Activated CD8-positive, alpha-beta memory T cell treated with anti-CD3 and anti-CD28 coated beads for 24 hours (primary cell): ENCODE measurements around the gene ABHD17B.
"Not testable (repeated sequence)": the region's sequence is repeated elsewhere in the genome, so short reads cannot be mapped to it uniquely, and the experiment has no call there.

ENCODE experiments used
- DNase-seq: peaks from one replicate; pipeline ENCODE4 v3.0.0-alpha.2; 2020

Gene ABHD17B

DNA sequence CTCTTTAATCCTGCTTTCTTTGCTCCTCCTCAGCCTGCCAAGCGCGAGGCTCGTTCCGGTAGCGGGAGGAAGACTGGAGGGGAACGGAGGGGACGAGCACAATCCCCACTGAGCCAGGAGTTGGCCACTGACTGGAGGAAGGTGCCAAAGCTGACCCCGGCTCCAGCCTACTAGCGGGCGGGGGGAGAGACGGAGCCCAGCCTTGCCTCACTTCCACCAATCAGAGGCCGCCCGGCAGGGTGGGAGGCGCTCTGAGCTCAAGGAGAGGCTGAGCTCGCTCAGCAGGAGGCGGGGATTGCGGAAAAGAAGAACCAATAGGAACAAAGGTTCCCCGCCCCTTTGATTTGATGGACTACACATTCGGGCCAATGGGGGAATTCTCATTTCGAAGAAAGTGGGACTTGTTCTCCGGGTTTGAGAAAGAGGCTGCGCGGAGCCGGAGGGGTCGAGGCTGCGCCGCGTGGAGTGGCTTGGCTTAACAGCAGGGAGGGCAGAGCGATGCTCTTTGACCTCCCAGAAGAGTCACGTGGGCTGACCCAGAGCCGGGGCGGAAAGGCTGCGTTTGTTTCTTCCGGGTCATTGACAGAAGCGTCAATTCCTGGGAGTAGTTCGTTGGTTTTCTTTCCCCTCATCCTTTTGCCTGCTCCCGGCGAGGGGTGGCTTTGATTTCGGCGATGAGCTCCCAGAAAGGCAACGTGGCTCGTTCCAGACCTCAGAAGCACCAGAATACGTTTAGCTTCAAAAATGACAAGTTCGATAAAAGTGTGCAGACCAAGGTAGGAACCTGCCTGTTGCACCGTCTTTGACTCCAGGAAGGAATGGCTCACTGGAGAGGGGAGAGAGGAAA lies at the start of gene ABHD17B, which contains the start of gene C9orf85:
Gene ABHD17B (minus strand): TSS at position 133 of the 847 bp plus-strand sequence. CDS start 36,113 bp downstream, outside the sequence.
Gene C9orf85 (plus strand): TSS at position 579 of the 847 bp plus-strand sequence. CDS start 96 bp downstream, at position 675.
- DNase-seq = peak; percentile 95

DNA sequence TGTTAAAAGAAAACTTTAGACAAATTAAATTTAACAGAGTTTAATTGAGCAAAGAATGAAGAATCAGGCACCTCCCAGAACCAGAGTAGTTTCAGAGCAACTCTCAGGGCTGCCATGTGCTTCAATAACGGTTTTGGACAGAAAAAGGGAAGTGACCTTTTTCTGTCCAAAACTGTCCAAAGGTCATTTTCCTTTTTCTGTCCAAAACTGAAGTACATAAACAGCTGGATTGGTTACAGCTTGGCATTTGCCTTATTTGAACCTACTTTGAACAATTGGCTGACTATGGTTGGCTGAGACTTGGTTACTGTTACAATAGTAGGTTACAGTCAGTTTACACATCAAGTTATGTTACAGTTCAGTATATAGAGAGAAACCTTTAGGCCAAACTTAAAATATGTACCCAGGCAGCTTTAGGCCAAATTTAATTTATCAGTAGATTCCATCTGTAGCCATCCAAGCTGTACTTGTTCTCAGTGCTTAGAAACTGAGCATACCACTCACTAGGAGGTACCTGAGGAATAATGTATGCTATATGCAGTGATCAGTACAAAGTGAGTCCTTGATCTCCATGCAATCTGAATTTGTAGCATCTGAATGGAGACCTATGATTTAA lies 44.4 kb upstream of the ABHD17B start:
- no peak for DNase-seq

DNA sequence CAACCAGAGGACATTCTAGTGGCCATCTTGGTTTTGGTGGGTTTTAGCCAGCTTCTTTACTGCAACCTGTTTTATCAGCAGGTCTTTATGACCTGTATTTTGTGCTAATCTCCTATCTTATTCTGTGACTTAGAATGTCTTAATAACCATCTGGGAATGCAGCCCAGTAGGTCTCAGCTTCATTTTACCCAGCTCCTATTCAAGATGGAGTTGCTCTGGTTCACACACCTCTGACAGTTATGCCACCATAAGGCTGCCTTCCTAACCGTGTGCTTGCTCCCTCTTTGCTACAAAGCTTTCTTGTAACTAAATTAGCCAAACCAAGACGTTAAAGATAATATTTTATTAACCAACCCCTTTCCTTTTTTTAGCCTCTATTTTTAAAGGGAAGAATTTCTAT lies 43.7 kb upstream of the ABHD17B start:
- DNase-seq = not testable (repeated sequence)

DNA sequence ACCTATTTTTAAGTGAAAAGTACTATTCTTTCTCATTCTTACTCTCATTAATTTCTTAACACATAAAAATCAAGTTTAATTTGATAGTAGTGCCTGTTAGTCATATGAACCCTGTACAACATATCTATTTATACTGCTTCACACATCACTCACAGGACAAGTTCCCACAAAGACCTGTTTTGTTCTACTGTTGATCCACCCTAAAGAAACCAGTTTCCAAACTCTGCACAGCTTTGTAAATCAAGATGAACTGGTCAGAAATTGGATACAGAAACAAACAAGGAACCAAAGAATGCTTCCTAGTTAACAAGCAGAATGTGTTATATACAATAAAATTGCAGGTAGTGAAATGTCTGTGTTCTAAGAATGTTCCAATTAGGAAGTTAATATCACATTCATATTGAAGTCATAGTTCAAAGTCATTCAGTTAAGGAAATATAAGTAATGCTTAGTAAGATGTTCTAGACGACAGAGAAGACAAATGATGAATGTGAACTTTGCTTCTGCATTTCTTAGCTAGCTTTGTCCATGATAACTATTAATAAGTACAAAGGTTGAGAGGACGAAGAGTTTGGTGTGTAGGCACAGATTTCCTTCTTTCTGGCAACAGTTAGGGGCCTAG lies 33.9 kb upstream of the ABHD17B start:
- no peak for DNase-seq

DNA sequence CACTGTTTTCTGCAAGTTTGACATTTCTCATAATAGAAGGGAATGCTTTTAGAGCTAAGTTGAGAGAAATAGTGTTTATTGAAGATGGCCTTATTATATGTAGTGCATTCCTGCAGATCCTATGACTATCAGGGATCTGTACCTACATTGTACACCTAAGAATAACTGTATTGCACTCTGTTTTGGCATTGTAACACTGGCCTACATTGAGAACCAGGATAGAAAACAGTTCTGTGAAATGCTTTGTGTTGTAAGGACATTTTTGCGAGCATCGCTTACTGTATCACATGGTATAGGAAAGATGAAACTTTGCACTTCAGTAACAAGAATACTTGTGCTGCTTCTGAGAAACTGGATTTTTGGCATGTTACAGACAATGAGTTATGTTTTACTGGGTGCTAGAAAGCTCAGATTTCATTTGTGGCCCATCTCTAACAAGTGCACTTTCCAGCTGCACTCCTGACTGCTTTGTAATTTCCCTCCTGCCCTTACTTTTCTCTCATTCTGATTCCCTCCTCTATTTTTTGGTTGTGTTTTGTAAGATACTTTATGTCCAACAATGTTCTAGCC lies 31.1 kb upstream of the ABHD17B start:
- no peak for DNase-seq

DNA sequence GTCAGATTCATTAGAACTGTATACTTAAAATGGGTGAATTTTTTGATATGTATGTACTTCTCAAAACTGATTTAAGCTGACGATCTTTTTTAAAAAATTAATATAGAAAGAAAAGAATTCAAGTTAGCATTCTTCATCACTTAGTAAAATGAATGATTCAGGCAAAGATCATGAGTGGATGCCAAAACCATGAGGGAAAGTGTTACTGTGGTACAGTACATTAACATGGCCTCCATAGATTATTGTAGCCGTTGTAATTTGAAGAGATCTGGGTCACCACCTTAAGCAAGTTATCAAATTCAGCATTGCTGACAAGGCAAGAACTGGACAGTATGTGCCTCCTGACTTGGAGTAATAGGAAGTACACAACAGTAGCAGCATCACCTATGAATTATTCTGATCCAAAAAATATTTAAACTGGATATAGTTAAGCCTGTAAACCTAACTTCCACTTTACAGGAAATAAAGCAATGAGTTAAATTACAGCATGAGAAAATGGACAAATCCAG lies 30.1 kb upstream of the ABHD17B start:
- DNase-seq = no peak

DNA sequence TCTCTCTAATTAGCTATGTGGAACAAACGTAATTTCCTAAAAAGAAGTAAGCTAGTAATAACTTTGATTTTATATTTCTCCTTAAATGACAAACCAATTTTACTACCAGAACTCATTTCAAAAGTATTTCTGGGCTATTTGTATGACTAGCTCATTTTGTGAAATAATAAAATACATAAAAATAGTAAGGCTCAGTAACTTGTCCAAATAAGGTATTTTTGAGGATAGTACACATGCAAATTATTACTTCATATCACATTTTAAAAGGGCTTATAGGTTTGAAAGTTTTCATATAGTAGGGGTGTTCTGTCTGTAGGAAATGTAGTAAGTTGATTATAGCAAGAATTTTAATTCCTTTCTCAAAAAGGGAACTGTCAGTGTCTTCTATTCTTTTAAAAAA lies 26.9 kb upstream of the ABHD17B start:
- DNase-seq = no peak

DNA sequence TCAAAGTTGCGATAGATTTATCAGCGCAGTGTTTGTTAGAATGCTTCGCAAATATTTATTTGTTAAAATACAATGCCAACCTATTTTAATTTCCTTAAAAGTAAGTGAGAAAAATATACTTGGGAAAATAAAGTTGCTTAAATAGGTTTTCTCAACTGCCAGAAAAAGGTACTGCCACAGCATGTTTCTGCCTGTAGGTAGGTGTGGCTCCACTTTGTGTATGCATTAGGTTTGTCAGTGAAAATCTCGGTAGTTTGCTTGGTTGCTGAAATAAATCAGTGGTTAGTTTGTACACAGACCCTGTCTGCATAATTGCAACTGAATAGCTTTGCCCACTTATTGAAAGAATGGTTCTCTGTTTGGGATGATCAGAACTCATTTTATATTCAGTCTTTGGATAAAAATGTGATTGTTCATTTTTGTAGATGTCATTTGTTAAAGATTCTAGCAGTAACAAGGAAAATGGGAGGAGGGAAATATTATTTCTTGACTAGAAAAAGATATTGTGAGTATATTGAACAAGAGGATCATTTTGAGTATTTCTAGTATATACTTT lies 26.2 kb upstream of the ABHD17B start:
- no peak for DNase-seq

DNA sequence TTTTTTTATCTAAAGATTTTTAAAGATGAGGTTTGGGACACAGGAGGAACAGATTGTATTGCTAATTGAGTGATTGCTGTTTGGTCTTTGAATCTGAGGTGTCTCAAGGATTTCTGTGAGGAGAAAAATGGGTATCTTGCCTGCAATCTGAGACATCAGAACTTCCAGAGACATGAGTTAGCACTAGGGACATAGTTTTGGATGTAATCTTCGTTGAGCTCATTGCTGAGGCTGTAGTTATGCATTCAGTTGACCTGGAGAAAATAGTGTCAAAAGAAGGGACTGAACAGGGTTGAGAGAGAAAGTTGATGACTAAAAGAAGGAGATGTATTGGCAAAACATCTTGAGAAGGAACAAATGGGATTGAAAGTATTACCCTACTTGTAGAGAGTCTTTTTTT lies 25.1 kb upstream of the ABHD17B start:
- no peak for DNase-seq

DNA sequence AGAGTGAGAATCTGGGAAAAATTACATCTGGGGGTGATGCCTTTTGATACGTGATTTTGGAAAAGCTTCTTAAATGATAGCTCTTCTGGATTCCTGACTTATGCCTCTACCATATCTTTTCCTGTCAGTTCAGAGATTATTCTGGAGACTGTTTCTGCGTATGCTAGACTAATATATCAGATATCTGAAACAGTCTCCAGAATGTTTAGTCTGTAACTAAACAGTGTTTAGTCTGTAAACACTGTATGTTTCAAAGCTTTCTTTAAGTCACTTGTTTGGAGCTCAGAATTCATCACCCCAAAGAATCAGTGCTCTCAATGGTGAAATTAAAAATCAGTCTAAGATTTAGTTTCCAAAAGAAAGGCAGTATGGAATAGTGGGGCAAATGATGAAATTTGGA lies 20.2 kb upstream of the ABHD17B start:
- DNase-seq = no peak

DNA sequence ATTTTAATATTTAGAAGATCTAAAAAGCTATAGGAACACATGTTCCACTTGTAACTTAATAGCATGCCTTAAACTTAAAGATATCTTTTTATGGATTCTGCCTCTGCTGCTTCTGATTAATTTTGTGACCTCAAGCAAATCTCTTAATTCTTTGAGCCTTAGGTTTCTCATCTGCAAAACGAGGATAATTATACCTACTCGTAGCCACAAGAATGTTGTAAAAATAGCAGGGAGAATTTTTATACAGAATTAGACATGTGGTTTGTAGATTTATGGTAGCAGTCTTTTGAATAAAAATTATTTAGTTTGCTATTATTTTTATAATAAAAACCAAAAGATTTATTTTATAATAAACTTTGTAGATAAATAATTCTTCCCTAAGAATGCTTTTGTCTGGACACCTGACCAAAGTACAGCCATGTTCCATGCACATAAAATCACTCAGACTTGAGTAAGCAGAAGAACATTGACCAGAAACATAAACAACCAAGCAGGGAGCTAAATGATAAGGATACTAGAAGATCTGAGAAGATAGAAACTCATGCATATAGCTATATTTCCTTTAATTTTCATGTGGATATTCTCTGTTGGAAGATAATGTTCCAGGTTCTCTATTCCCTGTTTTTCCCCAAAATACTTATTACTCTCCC lies 18.9 kb upstream of the ABHD17B start:
- DNase-seq = no peak

DNA sequence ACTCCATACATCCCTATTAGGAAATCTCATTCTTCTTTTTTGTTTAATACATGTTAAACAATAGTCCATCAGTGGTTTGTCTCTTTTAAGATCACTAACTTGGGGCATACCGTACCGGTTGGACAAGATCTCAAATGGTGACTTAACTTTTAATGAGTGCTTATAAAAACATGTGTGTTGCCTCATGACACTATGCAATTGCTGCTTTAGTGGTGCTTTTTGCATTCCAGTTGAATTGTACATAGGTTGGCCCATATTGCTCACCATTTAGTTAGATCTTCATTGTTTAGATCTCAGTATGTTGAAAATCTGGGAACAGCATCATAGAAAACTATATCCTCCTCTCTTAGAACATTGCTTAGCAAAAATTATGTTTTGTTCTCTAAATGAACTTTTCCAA lies 18.2 kb upstream of the ABHD17B start:
- no peak for DNase-seq

DNA sequence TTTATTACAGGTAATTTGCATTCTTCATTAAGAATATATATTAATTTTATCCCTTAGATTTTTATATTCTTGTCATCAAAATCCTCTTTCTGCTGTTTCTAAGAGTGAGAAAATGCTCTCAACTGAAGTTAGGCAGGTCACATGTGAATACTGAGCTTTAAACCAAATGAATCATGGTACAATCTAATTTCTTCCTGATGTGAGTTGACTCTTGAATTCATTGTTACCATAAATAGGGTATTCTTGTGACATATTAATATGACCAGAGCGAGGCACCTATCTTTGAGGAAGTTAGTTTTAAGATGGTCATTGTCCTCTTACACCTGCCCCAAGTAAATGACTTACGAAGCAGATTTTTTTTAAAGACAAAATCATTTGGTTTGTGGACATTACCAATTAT lies 17.8 kb upstream of the ABHD17B start:
- no peak for DNase-seq

DNA sequence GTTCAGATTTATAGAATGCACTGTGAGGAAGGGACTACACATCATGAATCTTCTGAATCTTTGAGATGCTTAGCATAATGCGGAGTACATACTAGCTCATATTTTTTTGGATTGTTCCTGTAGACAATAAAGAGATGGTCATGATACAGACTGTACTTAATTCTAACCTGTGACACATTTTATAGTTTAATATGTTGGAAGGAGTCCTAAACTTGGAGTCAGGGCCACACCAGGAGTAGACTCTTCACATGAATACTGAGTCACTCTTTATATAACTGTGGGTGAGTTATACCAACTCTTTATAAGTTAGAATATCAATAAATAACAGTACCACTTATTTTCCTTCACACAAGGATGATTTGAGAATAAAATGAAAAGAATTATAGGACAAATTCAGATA lies 17.4 kb upstream of the ABHD17B start:
- no peak for DNase-seq

DNA sequence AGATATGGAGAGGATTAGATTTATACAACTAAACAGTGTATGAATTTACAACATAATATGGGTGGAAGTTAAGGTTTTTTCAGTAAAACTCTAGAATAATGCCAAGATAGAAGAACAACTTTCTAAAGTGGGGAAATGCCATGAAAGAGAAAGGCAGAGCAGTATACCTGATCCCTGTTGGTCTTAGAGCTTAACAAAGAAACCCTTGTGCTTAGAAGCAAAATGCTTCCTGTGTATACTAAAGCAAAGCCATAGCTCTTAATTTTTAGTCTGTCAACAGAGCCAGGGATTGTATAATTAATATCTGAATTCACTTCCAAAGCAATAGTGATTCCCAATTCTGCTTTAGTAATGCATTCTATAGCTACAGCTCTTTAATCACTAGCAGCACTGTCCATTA lies 14.8 kb upstream of the ABHD17B start:
- no peak for DNase-seq

DNA sequence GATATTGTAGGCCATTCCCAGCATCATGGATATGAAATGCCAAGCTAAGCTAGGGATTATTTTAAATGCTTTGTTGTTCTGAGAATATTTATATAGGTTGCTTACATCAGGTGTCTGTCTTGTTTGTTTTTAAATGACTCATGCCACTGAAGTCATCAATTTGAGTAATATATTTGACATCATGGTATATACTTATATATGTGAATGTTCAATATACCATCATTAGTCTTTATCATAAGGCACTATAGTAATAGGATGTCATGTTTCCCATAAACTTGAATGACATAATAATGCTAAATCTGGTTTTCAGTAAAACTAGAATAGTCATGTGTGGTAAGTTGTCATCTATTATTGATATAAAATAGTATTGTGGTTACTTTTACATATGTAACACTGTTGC lies 13.6 kb upstream of the ABHD17B start:
- DNase-seq = no peak

DNA sequence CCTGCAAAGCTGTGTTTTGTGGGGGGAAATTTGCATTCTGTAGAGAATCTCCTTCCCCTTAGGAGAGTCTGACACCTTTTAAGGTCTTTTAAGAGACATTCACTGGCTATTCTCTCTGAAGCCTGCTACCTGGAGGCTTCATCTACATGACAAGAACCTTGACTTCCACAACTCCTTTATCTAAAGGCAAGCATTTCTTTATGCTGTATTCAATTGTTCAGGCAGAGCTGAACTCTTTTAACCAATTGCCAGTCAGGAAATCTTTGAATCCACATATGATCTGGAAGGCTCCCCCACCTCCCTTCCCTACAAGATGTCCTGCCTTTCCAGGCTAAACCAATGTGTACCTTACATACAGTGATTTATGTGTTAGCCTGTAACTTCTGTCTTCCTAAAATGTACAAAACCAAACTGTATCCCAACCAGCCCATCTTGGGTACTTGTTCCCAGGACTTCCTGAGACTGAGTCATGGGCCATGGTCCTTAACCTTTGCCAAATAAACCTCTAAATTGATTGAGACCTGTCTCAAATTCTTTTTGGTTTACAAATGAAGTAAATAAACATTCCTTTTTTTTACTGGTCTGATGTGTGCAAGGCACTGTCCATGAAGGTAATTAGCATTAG lies 10.3 kb upstream of the ABHD17B start:
- no peak for DNase-seq

DNA sequence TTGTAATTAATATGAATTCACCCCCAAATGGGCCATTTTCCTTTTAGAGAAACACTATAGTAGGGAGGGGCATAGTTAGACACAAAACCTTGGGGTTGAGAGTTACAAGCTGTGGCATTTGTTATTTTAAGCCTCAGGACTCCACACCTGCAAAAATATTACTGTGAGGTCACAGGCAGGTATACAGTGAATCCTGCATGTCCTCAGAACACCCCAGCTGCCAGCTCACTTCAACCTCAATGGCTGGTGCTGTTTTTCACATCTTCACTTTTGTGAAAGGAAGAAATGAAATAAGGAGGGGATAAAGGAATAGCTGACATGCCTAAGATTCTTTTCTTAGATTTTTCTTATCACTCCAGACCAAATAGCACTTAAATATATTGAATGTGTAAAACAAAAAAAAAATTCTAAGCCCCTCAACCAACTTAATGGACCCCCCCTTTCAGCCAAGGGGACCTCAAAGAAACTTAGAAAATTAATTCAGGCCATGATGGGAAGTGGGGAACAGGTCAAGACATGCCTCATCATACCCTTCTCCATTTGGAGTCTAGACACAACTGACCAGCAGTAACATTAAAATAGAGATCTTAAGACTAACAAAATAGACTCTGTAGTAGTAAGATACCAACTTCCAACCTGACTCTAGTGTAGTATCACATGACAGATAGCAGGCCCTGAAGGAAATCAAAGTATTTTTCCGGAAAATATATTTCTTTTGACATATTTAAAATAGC lies 9.6 kb upstream of the ABHD17B start:
- no peak for DNase-seq

DNA sequence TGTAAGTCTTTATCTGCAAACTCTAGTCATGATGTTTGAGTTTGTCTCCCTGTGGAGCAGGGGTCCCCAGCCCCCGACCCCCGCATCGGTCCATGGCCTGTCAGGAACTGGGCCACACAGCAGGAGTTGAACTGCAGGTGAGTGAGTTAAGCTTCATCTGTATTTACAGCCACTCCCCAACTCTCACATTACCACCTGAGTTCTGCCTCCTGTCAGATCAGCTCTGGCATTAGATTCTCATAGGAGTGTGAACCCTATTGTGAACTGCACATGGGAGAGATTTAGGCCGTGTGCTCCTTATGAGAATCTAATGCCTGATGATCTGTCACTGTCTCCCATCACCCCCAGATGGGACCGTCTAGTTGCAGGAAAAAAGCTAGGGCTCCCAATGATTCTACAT lies 7.4 kb upstream of the ABHD17B start:
- DNase-seq = no peak

DNA sequence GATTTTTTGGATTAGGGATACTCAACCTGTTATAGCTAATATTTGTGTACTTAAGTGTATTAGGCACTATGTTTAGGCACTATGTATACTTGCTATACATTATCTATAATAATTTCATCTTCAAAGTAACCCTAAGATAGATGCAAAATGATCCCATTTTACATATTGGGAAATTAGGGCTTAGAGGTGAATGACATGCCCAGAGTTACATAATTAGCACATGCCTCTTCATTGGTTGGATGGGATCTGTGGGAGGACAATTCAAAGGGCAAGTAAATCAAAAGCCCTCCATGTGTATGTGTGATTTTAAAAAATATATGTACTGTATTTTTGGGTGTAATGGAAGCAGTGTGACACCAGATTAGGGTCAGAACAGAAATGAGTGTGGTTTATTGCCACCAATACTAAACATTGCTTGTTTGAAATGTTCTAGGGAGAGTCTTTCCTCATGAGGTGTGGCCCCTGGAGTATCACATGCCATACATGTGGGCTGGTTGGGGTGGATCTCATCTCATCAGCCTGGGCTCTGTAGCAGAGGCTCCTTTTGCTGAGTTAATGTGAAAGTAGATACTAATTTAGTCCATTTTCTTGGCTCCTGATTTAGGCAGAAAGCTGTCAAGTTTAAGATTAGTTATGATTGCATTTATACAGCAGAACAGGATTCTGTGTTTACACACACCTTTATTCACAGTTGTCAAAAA lies 6.0 kb upstream of the ABHD17B start:
- DNase-seq = no peak

DNA sequence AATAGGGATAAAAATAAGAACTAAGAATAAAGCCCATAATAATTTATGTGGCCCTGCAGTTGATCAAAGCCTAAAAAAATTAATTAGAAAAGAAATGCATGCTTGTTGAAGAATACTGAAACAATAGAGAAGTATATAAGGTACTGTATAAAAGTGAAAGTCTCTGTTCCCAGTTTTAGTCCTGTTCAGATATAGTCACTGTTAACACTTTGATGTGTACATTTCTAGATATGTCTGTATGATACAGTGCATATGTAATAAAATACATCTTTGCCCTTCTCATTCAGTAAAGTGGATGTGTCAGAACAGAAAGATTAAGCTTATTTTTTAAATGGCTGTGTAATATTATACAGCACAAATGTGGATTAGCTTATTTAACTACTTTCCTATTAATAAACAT lies 4.5 kb upstream of the ABHD17B start:
- no peak for DNase-seq
